D721Med (cell line): ENCODE results near the gene TMCO1.
"Not testable (repeated sequence)": the region's sequence is repeated elsewhere in the genome, so short reads cannot be mapped to it uniquely, and the experiment has no call there.

Experiments
- DNase-seq: peaks from one replicate; pipeline ENCODE4 v3.0.0; 2011; ENCODE audit warnings: low spot score; ENCODE audit not compliant: insufficient read length
- FAIRE-seq: peaks from 2 replicates; lab custom pipeline; 2011; peaks lifted over from hg19 to GRCh38; lab: Jason Lieb, UNC
- TF ChIP-seq, protein P1 (sequence below): IDR thresholded peaks from 2 replicates; pipeline ENCODE4 v1.5.1; 2012; ENCODE audit warnings: mild to moderate bottlenecking, control low read depth; ENCODE audit not compliant: insufficient read depth; ENCODE audit errors: missing control alignments

The TMCO1 gene

DNA sequence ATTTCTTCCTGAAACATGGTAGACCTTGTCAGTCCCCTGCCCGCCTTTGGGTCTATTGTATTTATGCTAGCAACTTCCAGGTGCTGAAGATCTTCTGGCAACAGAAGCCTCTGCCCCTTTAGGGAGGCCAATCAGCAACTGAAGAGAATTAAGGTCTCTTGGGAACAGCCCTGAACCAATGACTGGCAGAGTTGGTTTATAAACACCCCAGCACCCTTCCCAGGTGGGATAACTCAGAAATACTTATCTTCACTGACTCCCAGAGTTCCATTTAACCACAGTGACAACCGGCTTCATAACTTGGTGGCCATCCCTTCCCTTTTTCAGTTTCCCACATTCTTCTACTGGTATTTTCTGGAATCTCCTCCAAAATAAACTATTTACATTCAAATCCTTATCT lies 27.2 kb upstream of the TMCO1 start:
- FAIRE-seq (no peak), DNase-seq (no peak)
- TF ChIP-seq, protein P1, sequence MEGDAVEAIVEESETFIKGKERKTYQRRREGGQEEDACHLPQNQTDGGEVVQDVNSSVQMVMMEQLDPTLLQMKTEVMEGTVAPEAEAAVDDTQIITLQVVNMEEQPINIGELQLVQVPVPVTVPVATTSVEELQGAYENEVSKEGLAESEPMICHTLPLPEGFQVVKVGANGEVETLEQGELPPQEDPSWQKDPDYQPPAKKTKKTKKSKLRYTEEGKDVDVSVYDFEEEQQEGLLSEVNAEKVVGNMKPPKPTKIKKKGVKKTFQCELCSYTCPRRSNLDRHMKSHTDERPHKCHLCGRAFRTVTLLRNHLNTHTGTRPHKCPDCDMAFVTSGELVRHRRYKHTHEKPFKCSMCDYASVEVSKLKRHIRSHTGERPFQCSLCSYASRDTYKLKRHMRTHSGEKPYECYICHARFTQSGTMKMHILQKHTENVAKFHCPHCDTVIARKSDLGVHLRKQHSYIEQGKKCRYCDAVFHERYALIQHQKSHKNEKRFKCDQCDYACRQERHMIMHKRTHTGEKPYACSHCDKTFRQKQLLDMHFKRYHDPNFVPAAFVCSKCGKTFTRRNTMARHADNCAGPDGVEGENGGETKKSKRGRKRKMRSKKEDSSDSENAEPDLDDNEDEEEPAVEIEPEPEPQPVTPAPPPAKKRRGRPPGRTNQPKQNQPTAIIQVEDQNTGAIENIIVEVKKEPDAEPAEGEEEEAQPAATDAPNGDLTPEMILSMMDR: no peak

DNA sequence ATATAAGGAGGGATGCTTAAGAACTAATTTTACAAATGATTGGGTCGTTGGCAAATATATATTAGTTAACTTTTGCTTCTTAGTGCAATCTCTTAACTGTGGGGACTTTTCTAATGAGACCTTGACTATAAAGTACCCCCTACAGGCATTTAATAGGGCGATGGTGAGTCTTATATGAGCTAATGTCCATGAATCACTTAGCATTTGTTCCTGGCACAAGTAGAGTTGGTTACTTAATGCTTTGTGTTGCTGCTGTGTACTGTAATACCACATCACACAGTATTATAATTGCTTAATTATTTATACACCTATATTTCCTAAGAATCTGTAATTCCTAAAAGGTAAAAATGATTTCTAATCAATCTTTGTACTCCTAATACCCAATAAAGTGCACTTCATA lies 25.3 kb upstream of the TMCO1 start:
- DNase-seq: no peak
- TF ChIP-seq, protein P1: no peak
- FAIRE-seq: no peak

DNA sequence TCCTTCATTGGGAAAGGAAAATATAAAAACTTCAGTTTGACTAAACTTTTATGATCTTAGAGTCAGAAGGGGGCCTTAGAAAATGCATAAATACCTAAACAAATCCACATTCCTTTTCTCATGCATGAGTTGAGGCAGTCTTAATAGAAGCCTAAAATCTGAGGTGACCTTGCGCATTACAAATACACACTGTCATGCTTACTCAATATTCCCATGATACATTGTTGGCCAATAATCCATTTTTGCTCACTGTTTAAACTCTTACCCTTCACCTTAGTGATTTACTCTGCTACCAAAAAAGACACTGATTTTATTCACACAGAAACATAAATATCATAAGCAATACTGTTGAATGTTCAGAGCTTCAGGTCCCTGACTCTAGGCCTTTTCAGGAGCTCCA lies 19.1 kb upstream of the TMCO1 start:
- no peak for FAIRE-seq
- TF ChIP-seq, protein P1: no peak
- DNase-seq: no peak

DNA sequence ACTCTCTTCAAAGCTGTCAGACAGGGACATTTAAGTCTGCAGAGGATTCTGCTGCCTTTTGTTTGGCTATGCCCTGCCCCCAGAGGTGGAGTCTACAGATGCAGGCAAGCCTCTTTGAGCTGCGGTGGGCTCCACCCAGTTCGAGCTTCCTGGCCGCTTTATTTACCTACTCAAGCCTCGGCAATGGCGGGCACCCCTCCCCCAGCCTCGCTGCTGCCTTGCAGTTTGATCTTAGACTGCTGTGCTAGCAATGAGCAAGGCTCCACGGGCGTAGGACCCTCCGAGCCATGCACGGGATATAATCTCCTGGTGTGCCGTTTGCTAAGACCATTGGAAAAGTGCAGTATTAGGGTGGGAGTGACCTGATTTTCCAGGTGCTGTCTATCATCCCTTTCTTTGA lies 14.9 kb upstream of the TMCO1 start:
- not testable (repeated sequence) for FAIRE-seq, DNase-seq

DNA sequence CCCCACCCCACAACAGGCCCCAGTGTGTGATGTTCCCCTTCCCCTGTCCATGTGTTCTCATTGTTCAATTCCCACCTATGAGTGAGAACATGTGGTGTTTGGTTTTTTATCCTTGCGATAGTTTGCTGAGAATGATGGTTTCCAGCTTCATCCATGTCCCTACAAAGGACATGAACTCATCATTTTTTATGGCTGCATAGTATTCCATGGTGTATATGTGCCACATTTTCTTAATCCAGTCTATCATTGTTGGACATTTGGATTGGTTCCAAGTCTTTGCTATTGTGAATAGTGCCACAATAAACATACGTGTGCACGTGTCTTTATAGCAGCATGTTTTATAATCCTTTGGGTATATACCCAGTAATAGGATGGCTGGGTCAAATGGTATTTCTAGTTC lies 9.5 kb upstream of the TMCO1 start:
- FAIRE-seq, DNase-seq: not testable (repeated sequence)

DNA sequence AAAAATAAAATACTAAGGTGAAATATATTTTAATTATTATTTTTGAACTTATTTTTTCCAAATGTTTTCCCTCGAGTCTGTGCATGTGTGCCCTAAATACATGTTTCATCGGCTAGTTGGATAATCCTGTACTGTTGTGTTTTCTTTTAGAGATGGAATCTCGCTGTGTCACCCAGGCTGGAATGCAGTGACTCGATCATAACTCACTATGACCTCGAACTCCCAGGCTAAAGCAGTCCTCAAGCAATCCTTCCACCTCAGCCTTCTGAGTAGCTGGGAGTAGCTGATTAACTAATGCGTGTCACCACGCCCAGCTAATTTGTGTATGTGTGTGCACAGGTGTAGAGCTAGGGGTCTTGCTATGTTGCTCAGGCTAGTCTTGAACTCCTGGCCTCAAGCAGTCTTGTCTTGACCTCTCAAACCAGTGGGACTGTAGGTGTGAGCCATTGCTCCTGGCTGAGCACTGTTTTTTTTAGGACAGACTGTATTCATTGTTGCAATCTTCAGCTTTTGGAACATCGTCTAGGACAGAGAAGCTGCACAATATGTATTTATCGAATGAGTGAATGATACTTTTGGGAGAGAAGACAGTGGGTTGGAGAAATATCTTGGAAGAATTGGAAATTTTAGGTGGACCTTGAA lies 4.8 kb upstream of the TMCO1 start:
- TF ChIP-seq, protein P1: no peak
- DNase-seq: no peak

DNA sequence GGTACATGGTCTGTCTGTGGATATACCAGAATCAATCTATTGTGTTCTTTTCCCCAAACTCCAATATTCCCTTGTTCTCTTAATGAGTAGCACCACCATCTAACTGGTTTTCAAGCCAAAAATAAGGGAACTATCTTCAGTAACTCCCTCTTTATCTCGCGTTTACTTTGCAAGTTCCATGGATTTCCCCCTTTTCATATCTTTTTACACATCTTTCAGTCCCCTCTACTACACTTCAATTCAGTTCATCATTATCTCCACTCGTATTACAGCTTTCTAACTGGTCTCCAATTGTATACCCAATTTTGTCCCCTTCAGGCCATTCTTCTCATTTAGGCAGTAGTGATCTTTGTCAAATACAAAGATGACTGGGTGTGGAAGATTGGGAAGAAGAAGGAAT lies 4.1 kb upstream of the TMCO1 start:
- TF ChIP-seq, protein P1: no peak
- no peak for FAIRE-seq
- DNase-seq: no peak

More for the DNA sequence above, 4.8 kb upstream of the TMCO1 start:
- FAIRE-seq: no peak

DNA sequence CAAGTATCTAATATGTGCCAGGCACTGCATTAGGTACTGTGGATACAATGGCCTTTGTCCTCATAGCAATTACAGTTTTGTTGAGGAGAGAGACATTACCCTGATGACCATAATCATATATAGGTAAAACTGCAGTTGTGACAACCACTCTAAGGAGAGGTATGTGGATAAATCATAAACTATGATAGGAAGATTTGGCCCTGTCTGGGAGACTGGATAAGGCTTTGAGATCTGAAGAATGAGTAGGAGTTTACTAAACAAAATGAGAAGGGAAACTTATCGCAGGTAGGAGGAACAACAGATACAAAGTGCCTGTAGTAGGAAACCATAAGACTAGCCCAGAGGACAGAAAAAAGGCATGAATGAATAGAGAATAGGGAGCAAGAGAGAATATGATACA lies 4.4 kb downstream of the TMCO1 start:
- FAIRE-seq (no peak), DNase-seq (no peak)
- TF ChIP-seq, protein P1: no peak
